HG03025 (cell line): Measurements from ENCODE around the gene CHST9.
"Not testable (repeated sequence)": the region's sequence is repeated elsewhere in the genome, so short reads cannot be mapped to it uniquely, and the experiment has no call there.

ENCODE experiments used
- ATAC-seq: cut with Tn5 transposase; IDR thresholded peaks from one replicate; pipeline ENCODE4 v1.9.1; 2021; ENCODE audit warnings: mild to moderate bottlenecking, moderate library complexity; ENCODE audit not compliant: unreplicated experiment, low FRiP score

CHST9 gene

GRCh38 chr18:26943906-26944305 lies 241.2 kb downstream of the CHST9 start:
- ATAC-seq: no peak

GRCh38 chr18:26941584-26941983 lies 243.5 kb downstream of the CHST9 start:
- ATAC-seq: no peak

GRCh38 chr18:26940744-26941398 lies 244.2 kb downstream of the CHST9 start:
- ATAC-seq: no peak

- ATAC-seq: no peak
These were observed 253.4 kb downstream of the CHST9 start for GRCh38 chr18:26931659-26932058.

- no peak for ATAC-seq
These were observed 254.5 kb downstream of the CHST9 start for GRCh38 chr18:26930630-26931029.

- no peak for ATAC-seq
These were observed 256.3 kb downstream of the CHST9 start for GRCh38 chr18:26928670-26929313.

GRCh38 chr18:26927822-26928221 lies 257.3 kb downstream of the CHST9 start:
- ATAC-seq: not testable (repeated sequence)

GRCh38 chr18:26926066-26926675 lies 258.9 kb downstream of the CHST9 start:
- no peak for ATAC-seq

- ATAC-seq: no peak
These were observed 259.8 kb downstream of the CHST9 start for GRCh38 chr18:26925313-26925712.

GRCh38 chr18:26922313-26922712 lies 262.8 kb downstream of the CHST9 start:
- no peak for ATAC-seq

GRCh38 chr18:26920644-26921043 lies 264.5 kb downstream of the CHST9 start:
- no peak for ATAC-seq

GRCh38 chr18:26919627-26920026 lies 265.5 kb downstream of the CHST9 start:
- ATAC-seq: no peak

GRCh38 chr18:26919201-26919600 lies 265.9 kb downstream of the CHST9 start:
- ATAC-seq: no peak

- no peak for ATAC-seq
These were observed 273.3 kb downstream of the CHST9 start for GRCh38 chr18:26911840-26912239.

- no peak for ATAC-seq
These were observed 275.4 kb downstream of the CHST9 start for GRCh38 chr18:26909599-26910290.

GRCh38 chr18:26908906-26909305 lies 276.2 kb downstream of the CHST9 start:
- no peak for ATAC-seq

- no peak for ATAC-seq
These were observed 282.8 kb downstream of the CHST9 start for GRCh38 chr18:26902291-26902690.

- ATAC-seq: no peak
These were observed 284.1 kb downstream of the CHST9 start for GRCh38 chr18:26901020-26901419.

- no peak for ATAC-seq
These were observed 290.7 kb downstream of the CHST9 start for GRCh38 chr18:26894426-26894825.

- no peak for ATAC-seq
These were observed 291.1 kb downstream of the CHST9 start for GRCh38 chr18:26893996-26894395.

- ATAC-seq: no peak
These were observed 296.8 kb downstream of the CHST9 start for GRCh38 chr18:26888259-26888658.
